ENCODE results near the gene STIM2.
"Not testable (repeated sequence)": the region's sequence is repeated elsewhere in the genome, so short reads cannot be mapped to it uniquely, and the experiment has no call there.

STIM2 gene

DNA sequence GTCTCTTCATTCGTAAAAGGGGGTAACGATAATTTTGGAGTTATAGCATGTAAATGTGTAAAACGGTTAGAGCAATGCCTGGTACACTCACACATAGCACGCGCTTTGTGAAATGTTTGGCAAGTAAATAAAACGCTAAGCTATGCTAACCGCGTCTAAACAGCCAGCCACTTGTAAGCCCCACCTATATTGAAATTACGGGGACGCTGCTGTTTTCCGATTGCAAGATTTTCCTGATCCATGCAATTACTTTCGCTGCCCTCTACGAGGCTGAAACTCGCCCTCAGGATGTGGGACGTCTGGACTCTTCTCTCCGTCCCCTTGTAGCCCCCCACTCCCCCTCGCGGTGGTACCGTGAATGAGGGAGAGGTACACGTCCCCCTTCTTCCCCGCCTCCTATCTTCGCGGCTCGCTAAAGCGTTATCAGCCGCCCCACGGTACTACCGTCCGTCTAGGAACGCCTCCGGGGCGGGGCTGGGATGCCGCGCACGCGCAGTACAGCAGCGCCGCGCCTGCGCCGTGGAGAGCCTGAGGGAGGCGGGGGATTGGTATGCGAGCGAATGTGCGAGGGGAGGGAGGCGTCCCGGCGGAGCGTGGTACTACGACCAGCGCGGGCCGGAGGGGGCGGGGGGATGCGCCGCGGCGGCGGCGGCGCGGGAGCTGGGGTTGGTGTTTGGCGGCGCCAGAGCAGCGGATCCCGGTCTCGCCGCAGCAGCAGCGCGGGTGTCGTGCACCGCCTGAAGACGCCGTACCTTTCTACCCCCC is at the start of gene STIM2:
STIM2 (plus strand) TSS at position 685 of the 765 bp plus-strand sequence.
- peak; percentile 92 for DNase-seq

DNA sequence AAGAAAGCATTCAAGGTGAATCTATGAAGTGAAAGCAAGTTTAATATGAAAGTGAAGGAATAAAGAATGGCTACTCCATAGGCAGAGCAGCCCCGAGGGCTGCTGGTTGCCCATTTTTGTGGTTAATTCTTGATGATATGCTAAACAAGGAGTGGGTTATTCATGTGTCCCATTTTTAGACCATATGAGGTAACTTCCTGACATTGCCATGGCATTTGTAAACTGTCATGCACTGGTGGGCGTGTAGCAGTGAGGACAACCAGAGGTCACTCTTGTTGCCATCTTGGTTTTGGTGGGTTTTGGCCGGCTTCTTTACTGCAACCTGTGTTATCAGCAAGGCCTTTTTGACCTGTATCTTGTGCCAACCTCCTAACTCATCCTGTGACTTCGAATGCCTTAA is 49.1 kb upstream of the STIM2 start:
- DNase-seq = not testable (repeated sequence)

DNA sequence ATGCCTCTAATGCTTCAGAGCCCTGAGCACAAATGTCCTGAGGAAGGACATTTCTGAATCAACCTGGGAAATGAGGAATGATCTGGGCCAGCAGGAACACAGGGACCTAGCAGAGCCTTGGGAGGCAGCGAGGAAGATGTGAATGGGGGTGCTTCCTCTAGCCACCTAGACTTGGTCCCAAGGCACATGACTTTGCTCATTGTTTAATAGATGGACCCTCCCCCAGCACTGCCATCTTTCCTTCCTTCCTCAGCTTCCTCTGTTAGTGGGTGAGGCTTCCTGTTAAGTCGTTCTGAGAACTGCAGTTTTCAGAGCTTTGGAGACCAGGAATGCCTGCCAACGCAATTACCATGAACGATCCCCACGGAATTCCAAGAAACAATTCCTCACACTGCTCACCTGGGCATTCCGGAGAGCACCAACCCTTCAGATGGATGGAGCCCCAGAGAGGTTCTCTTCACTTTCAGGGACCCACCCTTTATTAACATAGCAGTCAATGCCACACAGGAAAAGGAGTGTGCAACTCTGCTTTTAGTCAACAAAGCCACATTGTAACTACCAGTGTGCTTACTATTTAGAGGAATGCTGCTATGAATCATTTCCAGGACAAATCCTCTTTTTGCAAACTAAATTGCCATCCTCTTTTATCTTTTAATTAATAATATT is 48.5 kb upstream of the STIM2 start:
- no peak for DNase-seq

DNA sequence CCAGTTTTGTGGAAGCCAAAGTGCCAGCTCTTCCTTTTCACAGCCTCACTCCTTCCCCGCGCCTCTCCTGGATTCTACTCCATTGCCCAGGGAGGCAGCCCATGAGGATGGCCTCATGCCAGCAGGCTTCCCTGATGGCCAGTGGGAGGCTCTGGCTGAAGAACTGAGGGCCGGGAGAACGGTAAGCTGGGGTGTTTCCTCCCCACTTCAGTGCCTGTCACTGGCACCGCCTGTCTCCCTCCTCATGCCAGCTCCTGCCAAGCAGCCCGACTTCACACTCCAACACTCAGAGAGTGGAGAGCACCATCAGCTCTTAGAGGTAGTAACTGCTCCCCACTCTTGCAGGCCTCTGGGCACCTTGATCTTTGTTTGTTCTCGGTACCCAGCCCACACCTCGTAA is 46.9 kb upstream of the STIM2 start:
- no peak for DNase-seq

DNA sequence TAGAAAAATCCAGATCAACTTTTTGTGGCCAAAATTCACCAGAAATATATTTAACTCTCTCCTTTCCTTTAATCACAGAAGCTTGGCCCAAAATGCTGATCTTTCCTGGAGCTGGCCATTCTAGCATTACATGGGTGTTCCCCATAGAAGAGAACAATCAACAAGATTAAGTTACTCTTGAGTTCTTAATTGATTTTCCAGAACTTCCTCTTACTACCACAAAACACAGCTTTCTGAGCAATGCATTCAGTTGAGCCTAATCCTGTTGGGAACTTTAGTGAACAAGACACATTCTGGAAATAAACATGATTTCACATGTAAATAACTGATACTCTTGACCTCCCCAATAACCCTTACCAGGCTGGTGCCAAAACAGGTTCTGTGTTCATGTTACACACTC is 45.4 kb upstream of the STIM2 start:
- no peak for DNase-seq

DNA sequence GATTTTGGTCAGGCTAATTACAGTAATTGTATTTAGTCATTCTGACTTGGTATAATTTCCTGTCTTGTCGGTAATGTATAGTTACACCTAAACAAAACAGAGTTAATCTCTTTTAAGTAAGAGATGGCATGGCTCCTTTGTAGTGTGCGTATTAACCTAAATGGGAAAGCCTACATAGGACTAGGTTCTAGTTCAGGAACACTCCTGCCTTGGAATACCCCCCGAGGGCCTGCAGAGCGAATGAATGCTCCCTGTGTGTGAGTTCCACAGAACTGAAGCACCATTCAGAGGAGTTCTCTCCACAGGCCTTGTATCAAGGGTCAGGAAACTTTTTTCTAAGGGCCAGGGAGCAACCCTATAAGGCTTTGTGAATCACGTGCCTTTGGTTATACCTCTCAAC is 44.9 kb upstream of the STIM2 start:
- DNase-seq = no peak

DNA sequence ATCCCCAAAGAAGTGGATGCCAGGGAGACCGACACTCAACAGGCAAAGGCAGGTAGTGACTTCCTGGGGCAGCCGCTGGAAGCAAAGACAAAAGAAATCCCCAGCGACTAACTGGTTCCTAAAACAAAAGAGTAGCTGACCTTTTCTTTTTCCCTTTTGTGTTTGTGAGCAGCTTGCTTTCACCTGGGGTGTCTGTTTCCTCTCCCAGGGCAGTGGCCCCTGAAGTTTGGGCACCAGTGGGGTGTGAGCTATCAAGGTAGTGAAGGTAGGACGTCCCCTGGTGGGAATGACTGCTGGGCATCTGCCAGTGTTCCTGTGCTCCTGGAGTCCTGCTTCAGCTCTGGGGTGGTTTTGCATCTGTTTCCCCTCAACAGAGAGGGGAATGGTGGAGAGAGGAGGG is 41.6 kb upstream of the STIM2 start:
- DNase-seq = no peak

DNA sequence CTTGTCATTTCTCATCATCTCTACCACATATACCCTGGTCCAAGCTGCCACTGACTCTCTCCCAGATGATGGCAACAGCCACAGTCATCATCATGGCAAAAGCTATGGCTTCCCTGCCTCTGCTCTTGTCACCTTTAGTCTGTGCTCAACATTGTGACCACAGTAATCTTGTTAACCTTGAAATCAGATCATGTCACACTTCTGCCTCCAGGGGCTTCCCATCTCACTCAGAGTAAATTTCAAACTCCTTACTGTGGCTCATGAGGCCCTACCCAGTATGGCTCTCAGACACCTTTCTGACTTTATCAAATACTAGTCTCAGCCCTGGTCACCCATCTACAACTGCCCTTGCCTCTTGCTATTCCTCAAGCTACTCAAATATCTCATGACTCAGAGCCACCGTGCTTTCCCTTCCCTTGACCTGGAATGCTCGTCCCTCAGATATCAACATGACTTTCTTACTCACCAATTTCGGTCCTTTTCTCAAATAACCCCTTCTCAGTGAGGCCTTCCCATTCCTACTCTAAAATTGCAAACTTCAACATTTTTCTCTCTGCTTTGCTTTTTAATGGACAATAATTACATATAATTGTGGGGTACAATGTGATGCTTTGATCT is 41.1 kb upstream of the STIM2 start:
- no peak for DNase-seq

DNA sequence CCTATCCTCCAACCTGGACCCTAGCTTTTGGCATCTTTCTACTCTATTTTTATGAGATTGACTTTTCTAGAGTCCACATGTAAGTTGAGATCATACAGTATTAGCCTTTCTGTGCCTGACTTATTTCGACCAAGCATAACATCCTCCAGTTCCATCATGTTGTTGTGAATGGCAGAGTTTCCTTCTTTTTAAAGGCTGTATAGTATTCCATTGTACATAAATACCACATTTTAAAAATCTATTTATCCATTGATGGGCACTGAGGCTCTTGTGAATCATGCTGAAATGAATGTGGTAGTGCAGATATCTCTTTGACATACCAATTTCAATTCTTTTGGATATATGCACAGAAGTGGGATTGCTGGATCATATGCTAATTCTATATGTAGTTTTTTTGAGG is 40.3 kb upstream of the STIM2 start:
- no peak for DNase-seq

DNA sequence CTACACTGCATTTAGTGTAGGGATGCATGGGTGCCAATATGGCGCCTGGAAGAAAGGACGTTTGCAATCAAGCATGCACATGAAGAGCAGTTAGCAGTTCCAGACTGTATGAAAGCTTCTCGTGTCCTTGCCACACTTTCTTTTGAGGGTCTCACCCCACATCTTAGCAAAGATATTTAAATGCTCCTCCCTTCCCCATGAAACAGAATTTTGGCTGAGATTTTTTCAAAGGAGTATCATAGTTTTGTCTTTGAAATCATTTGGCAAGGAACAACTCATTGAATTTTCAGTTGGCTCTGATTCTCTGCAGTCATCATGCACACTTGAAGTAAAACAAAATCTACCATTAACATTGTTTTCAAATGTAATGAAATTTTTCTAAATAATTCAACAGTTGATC is 39.6 kb upstream of the STIM2 start:
- no peak for DNase-seq

DNA sequence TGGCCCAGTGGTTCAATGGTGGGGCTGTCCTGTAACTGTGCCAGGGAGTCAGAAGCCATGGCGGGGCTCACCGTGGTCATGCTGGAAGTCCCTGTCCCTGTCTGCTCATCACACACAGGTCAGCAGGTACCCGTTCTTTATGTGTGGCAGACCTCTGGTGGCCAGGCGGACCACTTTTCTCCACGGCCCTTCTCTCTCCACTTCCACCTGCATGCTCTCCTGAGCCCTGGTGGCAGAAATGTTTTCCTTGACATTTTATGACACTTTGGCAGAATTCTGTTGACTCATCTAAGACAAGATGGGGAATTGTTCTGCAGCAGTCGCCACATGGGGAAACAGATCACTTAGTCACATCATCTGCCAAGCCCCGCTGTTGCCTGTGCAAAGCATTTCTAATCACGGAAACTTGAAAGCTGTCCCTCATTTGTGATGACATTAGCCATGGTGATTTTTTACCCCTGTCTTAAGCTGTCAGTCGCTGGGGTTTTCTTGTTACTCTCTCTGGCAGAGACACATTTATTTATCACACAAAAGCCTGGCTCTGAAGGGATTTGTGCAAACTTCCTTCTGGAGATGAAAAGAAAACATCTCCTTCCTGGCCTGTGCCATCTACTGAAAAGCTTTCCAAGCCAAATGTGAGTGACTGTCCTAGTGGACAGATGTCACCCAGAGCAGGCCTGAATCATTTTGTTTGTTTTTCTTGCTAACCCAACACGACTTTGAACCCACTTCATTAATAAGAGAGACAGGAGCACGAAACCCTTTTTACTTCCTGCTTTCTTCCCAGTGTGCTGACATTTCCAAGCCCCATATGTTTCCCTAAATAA is 38.8 kb upstream of the STIM2 start:
- peak; percentile 4 for DNase-seq

DNA sequence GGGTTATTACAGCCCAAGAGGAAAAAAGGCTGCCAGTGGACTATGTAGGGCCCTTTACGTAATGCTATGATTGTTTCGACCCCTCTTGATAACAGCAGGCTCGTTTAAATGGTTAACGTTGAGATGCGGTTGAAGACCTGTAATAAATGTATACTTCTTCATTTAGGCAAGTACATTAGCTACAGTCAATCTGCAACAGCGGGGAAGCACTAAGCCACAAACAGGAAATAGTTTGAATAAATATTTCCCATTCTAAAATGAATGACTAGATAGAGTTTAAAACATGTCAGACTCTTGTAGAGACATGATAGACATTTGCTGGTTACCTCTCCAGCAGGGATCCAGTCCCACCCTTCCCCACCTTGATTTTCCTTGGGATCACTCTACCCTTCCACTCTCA is 38.1 kb upstream of the STIM2 start:
- DNase-seq = no peak

DNA sequence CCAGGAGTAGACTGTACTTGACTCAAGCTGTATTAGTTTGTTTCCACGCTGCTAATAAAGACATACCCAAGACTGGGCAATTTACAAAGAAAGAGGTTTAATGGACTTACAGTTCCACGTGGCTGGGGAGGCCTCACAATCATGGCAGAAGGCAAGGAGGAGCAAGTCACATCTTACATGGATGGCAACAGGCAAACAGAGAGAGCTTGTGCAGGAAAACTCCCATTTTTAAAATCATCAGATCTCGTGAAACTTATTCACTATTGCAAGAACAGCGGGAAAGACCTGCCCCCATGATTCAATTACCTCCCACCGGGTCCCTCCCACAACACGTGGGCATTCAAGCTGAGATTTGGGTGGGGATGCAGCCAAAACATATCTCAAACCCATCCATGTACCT is 37.7 kb upstream of the STIM2 start:
- not testable (repeated sequence) for DNase-seq

DNA sequence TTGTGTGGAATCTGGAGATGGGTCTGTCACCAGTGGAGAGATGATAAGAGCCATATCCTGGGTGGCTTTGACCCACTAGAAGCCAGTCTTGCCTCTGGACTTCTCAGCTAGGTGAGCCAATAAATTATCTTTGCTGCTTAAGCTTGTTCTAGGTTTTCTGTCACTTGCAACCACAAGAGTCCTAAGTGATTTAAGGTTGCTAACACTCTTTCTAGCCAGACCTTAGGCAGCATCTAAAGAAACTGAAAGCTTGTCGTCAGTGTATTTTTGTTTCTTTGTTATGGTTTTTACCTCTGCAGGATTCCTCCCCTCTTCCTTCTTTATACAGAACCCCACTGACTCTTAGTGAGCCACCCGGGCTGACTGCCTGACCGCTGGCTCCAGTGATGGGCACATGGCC is 37.1 kb upstream of the STIM2 start:
- DNase-seq = no peak

DNA sequence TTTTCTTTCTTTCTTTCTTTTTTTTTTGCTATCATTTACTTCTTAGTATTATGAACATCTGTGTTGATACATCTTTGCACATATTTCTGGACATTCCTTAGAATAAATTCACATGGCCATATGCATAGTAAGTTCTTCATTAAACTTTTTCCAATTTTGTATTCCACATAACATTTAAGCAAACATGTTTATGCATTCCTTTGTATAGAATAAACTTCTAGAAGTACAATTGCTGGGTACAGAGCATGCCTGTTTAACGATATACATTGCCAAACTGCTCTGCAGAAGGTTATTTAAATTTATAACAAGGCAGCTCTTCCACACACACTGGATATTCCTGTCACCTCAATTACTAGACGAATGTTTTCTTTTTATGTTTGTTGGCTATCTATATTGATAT is 36.0 kb upstream of the STIM2 start:
- no peak for DNase-seq

DNA sequence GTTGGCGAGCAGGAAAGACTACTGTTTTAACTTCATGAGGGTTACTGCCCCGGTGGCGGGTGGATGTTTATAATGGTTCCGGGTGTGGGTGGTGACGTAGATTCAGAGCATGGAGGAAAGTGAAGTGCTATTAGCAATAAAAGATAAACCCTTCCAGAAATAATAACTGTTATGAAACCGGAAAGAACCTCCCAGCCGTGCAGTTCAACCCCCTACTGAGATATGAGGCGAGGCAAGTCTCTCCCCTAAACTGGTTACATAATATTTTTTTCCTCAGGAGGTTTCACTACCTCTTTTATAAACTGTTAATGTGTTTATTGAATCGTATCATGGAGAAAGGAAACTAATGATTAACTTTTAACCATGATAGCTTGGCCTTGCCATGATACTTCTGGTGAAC is 33.9 kb upstream of the STIM2 start:
- no peak for DNase-seq

DNA sequence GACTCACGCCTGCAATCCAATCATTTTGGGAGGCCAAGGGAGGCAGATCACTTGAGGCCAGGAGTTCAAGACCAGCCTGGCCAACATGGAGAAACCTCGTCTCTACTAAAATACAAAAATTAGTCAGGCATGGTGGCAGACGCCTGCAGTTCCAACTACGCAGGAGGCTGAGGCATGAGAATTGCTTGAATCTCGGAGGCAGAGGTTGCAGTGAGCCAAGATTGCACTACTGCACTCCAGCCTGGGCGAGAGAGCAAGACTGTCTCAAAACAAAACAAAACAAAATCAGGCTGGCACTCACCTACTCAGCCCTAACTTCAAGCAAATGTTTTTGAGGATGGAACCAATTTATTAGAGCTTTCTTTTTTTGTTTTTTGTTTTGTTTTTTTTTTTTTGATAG is 33.3 kb upstream of the STIM2 start:
- DNase-seq = not testable (repeated sequence)

DNA sequence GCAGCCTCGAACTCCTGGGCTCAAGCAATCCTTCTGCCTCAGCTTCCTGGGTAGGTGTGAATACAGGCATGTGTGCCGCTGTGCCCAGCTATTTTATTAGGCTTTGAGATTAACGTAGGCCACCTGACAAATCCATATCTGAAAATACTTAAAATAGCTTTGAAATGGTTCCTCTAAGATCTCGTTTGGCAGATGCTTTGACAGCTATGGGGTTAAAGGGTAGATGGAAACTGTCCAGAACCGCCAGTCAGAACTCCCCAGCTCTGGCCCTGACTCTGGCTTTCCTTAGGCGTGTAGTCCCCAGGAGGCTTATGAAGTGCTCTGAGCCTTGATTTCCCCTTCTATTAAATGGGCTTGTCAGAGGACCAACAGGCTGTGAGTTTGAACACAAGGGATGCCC is 32.8 kb upstream of the STIM2 start:
- no peak for DNase-seq

DNA sequence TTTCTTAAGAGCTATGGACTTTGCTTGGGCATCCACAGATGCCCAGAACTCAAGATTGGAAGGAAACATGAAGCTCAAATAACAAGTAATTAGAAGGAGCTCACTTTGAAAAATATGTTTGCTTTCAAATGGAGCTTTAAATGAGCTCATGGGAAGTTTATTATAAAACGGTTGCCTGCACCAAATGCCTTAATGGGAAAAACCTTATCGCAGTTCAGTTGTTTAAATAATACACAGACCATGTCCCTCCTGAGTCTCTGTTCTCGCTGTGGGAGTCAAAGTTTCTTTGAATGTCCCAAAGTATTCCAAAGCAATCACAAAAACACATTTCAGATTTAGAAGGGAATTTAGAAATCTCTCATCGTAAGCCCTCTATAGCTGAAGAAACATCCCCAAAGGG is 31.6 kb upstream of the STIM2 start:
- DNase-seq = no peak

DNA sequence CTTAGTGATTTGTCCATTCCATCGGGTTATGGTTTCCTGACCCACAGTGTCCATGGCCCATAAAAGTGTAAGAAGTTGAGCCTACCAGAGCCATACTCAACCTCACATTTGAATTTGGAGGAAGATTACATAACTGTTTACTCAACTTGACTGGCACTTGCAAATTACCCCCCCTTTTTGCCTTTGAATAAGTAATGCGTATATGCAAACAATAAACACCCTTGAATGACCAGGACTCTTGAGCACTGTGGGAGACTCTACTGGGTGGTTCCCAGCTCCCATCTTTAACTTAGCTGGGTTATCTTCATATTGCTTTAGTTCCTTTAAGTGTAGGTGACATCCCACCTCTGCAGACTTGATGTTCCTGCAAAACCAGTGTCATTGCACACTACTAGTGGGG is 30.6 kb upstream of the STIM2 start:
- DNase-seq = no peak

DNA sequence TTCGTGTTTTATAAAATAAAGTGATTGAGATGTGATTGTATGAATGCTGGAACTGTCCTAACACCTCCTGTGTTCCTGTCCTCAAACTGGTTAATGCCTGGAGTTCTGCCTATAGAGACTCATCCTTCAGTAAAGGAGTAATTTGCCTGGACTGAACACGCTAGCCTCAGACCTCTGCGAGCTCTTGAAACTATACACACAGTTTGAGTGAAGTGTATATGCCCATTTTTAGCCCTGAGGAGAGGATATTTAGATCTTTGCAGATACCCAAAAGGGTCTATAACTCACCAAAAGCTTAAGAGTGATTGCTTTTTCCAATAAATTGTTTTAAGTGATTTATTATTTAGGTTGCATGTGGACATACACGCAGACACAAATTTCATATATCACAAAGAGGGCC is 29.9 kb upstream of the STIM2 start:
- DNase-seq = no peak

DNA sequence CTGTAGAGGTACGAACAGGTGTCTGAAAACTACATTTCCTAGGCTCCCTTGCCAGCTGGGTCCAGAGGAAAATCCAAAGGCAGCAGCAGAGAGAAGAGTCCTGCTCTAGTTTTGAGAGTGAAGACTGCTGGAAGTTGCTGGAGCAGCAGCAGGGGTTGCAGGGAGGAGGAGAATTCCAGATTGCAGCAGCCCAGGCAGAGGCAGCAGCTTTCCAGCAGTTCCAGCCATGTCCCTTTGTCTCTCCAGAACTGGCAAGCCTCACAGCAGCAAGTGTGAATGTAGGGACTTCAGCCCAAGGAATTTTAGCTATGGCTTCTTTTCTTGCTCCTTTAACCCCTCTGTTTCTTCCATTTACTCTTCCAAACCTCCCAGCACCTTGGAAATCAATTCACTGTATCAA is 24.1 kb upstream of the STIM2 start:
- DNase-seq = no peak
